GM19043 (cell line): ENCODE data around the gene NECAB2.
"Not testable (repeated sequence)": the region's sequence is repeated elsewhere in the genome, so short reads cannot be mapped to it uniquely, and the experiment has no call there.

ENCODE experiments used
- ATAC-seq: cut with Tn5 transposase; IDR thresholded peaks from one replicate; pipeline ENCODE4 v1.9.1; 2021; ENCODE audit warnings: low read depth; ENCODE audit not compliant: unreplicated experiment

The NECAB2 gene

DNA sequence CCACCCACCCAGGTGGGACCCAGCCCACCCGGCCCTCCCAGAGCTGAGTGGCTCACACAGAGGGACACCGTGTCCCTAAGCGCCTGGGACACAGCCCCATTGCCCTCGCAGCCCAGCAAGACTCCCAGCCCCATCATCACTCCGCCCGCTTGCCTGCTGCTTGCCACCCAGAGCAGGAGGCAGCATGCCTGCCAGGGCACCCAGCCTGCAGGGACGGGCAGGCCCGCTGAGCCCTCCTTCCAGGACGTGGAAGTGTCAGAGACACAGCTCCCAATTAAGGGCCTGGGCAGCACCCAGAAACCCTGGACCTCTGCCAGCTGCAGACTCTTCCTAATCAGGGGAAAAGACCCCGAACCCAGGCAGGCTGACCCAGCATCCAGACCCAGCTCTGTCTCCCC lies 32.2 kb upstream of the NECAB2 start:
- ATAC-seq: no peak

- no peak for ATAC-seq
These were observed 31.4 kb upstream of the NECAB2 start for GRCh38 chr16:83936581-83937165.

GRCh38 chr16:83937267-83937666 lies 30.8 kb upstream of the NECAB2 start:
- ATAC-seq: no peak

- no peak for ATAC-seq
These were observed 29.8 kb upstream of the NECAB2 start for GRCh38 chr16:83937922-83938885.

GRCh38 chr16:83939266-83939855 lies 28.7 kb upstream of the NECAB2 start:
- ATAC-seq: no peak

- ATAC-seq: no peak
These were observed 27.9 kb upstream of the NECAB2 start for GRCh38 chr16:83940119-83940518.

DNA sequence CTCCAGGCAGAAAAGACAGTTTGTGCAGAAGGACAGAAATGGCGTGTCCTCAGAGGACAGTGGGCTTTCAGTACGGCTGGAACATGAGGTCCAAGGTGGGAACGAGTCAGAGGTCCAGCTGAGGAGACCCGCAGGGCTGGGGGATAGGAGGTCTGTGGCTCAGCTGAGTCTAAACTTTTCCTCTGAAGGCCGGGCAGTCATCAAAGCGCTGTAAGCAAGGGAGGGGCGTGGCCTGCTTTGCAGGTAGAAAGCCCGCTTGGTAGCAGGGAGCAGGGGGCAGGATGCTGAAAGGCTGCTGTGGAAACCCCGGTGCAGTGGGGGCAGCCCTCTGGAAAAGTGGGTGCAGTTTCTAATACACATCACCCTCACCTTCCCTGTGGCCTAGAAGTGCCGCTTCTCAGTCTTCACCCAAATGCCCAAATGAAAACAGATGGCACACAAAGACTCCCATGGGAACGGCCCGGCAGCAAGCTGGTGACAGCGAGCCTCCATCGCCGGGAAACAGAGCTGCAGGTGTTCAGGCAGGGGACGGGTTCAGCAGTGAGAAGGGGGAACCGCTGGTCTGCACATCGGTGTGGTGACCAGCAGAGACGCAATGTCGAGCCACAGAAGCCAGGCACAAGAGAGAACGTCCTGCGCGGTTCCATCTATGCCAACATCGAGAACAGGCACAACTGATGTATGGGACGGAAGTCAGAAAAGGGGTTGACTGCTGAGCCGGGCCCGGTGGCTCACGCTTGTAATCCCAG lies 27.2 kb upstream of the NECAB2 start:
- ATAC-seq: no peak

- not testable (repeated sequence) for ATAC-seq
These were observed 26.5 kb upstream of the NECAB2 start for GRCh38 chr16:83941546-83941945.

- no peak for ATAC-seq
These were observed 26.0 kb upstream of the NECAB2 start for GRCh38 chr16:83942074-83942473.

GRCh38 chr16:83942815-83943515 lies 25.1 kb upstream of the NECAB2 start:
- ATAC-seq: no peak

- ATAC-seq: no peak
These were observed 24.5 kb upstream of the NECAB2 start for GRCh38 chr16:83943516-83944050.

GRCh38 chr16:83945587-83945986 lies 22.5 kb upstream of the NECAB2 start:
- no peak for ATAC-seq

GRCh38 chr16:83946154-83946780 lies 21.8 kb upstream of the NECAB2 start:
- ATAC-seq: no peak

DNA sequence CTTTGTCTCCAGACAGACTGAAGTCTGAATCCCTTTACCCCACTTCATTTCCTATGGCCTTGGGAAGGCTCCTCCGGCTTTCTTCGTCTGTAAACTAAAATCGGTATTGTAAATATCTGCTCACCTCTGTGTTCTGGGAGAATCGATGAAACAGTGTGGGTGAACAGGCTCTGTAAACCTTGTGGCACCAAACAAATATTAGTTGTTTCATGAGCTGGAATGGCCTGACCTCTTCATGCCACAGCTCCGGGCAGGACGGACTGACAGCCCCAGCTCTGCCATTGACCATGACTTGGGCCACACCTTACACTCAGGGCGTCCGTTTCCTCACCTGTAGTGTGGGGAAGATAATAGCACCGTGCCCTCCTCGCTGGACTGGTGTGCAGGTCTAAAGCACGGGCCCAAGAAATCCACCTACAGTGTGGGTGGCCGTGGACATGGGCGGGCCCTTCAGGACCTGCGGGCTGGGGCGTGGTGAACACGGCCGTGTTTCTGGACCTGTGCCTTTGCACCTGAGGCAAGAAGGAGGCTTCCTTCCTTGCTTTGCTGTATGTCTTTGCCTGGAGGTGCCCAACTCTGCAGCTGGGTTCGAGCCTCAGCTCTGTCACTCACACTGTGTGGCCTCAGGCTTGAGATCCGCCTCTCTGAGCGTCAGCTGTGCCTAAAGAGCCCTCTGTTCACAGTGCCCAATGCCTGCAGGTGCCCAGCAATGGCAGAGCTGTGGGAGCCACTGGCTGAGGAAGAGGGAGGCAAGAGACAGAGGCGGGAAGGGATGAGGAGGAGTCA lies 21.1 kb upstream of the NECAB2 start:
- no peak for ATAC-seq

- no peak for ATAC-seq
These were observed 20.3 kb upstream of the NECAB2 start for GRCh38 chr16:83947642-83948234.

- no peak for ATAC-seq
These were observed 18.9 kb upstream of the NECAB2 start for GRCh38 chr16:83948914-83949723.

DNA sequence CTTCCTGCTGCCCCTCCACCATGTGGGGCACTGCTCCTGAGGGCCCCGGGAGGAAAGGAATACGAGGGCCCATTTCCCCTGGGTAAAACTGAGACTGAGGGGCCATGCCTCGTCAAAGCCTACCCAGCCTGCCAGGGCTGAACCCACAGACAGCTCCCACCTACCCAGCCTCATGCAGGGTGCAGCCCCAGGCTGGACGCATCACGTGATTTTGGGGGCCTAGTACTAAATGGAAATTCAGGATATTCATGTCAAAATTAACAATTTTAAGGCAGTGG lies 18.4 kb upstream of the NECAB2 start:
- ATAC-seq: no peak

DNA sequence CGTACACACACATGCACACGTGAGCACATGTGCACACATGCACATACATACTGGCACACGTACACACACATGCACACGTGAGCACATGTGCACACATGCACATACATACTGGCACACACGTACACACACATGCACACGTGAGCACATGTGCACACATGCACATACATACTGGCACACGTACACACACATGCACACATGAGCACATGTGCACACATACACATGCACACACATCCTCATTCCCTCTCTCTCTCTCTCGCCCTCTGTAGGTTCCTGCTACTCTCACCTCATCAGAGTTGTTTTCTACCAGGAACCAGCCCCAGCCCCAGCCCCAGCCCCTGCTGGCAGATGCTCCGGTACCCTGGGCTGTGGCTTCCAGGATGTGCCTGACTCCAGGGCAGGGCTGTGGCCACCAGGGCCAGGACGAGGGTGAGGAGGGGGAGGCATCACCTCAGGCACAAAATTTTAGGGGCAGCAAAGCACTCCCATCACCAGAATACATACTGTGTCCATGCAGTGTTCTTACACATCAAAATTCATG lies 17.1 kb upstream of the NECAB2 start:
- ATAC-seq: not testable (repeated sequence)
